CD1c-positive myeloid dendritic cell (primary cell): Measurements from ENCODE around the gene CLDN9.

ENCODE experiments used
- DNase-seq: peaks from one replicate; pipeline ENCODE4 v3.0.0-alpha.2; 2016; ENCODE audit errors: extremely low spot score

Gene CLDN9

GRCh38 chr16:3012828-3013420, at the start of gene CLDN9:
Gene CLDN9, plus strand, starts transcription at chr16:3012923. Its CDS starts 440 bp downstream, at chr16:3013363.
- no peak for DNase-seq

DNA sequence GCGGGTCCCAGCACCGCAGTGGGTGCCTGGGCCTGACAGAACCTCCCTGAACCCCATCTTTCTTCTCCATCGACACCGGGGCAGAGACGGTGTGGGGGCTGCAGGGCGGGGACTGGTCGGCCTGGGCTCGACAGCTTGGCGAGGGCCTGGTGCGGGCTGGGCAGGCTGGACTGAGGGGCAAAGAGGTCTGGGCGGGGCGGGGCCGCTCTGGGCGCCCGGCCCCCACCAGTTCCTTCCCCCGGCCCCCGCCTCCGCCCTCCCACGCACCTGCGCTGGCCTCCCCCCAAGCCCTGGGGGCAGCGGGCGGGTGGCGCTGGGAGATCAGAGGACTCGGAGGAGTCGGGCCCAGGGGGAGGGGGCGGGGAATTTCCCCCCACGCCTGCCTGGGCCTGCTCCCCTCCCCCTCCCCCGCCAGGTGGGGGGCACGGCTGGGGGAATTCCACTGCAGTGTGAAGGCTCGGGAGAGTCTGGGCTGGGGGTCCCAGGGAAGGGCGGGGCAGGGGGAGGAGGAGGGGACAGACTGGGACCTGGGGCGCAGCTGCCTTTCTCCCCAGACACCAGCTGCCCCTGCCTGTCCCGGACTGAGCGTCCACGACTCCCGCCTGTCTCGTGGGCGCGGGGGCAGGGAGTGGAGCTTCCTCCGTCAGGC, 49.5 kb upstream of the CLDN9 start:
- DNase-seq, result no peak

DNA sequence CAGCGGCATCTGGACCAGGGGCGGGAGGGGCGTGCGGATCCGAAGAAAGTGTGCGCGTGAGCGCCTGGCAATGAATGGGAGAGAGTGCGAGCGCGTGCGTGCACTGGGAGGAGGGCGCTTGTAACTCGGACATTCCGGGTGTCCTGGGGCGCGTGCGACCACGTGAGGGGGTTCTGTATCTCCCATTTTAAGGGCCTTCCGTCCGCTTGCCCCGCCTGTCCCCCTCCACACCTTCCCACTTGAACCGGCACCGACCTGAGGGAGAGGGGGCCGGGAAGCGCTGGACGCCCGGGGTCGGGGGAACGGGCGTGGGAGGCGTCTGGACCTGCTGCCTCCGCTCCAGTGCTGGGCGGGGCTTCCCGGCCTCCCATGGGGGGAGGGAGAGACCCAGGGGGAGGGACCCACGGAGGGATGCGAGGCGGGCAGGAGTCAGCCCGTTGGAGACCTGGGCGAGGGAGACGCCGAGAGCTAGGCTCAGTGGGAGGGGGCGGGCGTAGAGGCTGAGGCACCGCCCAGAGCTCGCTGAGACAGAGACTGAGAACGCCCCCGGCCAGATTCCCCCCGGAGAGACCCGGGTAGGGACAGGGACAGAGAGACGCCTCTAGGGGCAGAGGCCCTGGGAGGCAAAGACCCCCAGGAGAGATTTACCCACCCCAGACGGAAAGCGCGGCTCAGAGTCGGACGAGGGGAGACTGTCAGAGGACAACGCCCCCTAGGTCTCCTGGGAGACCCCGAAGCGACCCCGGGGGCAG, 48.8 kb upstream of the CLDN9 start, which contains the start of gene KREMEN2:
KREMEN2 (plus strand) TSS at position 553 of the 752 bp plus-strand sequence. CDS start 246 bp downstream, outside the sequence.
- peak; percentile 67 for DNase-seq

GRCh38 chr16:2964475-2965336, 48.0 kb upstream of the CLDN9 start:
- peak; percentile 29 for DNase-seq

DNA sequence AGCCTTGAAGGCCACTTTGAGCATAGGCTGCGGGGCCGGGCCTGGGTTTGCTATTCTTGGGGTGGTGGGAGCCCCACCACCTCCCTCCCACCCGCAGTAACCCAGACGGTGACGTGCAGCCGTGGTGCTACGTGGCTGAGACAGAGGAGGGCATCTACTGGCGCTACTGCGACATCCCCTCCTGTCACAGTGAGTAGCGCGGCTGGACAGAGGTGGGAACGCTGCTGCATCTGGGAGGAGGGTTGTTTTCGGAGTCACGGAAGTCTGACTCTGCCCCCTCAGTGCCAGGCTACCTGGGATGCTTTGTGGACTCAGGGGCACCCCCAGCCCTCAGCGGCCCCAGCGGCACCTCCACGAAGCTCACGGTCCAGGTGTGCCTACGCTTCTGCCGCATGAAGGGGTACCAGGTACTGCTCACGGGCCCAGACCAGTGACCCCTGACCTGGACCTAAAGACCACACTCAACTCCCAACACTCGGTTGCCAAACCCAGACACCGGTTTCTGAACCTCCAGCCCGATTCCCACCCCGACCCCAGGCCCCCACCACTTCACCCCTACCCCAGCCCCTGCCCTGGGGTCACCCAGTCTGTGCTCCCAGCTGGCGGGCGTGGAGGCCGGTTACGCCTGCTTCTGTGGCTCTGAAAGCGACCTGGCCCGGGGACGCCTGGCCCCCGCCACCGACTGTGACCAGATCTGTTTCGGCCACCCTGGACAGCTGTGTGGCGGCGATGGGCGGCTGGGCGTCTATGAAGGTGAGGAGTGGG, 46.5 kb upstream of the CLDN9 start:
- DNase-seq, result no peak

DNA sequence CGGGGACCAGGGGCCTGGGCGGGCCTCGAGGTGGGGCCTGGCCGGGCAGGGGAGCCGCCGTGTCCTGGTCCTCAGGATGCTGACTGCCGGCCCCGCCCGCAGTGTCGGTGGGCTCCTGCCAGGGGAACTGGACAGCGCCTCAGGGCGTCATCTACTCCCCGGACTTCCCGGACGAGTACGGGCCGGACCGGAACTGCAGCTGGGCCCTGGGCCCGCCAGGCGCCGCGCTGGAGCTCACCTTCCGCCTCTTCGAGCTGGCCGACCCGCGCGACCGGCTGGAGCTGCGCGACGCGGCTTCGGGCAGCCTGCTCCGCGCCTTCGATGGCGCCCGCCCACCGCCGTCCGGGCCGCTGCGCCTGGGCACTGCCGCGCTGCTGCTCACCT, 45.9 kb upstream of the CLDN9 start:
- peak; percentile 55 for DNase-seq

GRCh38 chr16:2967211-2967631, 45.5 kb upstream of the CLDN9 start:
- DNase-seq, result no peak

- no peak for DNase-seq
Observed at GRCh38 chr16:2967721-2968161, 45.0 kb upstream of the CLDN9 start.

DNA sequence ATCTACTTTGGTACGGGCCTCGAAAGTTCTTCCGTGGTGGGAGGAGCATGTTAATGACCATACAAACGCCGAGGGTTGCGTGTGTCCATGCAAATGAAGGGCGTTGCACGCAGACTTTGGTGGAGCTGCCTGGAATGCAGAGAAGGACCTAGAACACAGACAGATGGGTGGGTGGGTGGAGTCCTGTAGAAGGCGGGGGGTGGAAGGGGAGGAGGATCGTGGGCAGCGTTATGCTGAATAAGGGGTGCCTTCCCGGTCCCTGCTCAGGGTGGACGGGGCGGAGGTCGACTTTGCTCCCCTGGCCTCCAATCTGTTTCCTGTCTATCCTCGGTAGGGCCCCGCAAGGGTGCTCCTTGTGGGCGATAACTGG, 44.4 kb upstream of the CLDN9 start:
- DNase-seq, result peak; percentile 45

DNA sequence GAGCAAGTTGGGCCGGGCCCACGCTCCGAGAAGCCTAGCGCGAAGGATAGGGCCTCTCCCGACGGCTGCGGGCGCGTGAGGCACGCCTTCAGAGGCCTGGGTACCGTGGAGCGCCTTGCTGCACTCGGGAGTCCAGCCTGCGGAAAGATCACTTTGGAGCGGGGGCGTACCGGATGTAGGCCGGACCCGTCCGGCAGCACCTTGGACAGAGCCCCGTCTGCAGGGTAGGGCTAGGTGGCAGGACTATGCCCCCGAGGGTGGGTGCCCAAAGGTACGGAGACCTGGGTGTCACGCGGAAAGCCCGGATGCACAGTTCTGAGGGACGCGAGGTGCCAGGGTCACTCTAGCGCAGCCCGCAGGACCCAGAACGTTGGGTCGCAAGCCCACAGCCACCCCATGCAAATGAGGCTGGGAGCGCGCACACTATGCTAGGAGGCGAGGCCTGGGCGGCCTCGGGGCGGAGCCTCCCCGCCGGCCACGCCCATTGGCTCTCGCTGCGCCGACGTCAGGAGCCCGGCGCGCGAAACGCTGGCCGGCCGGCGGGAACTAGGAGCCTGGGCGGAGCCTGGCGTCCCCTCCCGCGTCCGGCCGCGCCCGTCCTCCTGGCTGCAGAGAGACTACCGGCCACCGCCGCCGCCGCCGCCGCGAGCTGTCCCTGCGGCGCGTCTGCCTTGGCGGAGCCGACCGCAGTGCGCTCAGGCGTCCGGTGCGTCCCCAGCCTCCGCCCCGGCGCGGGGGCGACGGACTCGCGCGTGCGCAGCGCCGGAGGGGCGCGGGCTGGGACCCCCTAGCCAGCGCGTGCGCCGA, 43.8 kb upstream of the CLDN9 start, which contains the start of gene PAQR4:
PAQR4 (plus strand) TSS at position 611 of the 807 bp plus-strand sequence. CDS start 327 bp downstream, outside the sequence.
- peak; percentile 97 for DNase-seq

GRCh38 chr16:2969545-2970521, 42.9 kb upstream of the CLDN9 start:
- peak; percentile 91 for DNase-seq

DNA sequence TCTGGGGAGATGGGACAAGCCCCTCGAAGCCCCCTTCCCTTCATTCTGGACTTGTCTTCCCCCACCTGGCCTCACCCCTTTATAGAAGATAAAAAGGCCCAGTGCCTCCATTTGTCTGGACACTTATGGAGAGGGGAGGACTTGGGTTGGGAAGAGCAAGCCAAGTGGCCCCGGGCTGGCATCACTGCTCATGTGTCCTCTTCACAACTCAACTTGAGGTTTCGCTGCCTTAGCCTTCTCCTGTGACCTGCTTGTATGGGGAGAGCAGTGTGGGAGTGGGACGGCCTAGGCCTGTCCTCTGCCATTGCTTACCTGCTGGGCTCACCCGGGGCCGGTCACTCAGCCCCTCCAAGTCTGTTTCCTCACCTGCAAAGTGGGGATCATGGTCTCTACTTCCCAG, 42.2 kb upstream of the CLDN9 start:
- no peak for DNase-seq

DNA sequence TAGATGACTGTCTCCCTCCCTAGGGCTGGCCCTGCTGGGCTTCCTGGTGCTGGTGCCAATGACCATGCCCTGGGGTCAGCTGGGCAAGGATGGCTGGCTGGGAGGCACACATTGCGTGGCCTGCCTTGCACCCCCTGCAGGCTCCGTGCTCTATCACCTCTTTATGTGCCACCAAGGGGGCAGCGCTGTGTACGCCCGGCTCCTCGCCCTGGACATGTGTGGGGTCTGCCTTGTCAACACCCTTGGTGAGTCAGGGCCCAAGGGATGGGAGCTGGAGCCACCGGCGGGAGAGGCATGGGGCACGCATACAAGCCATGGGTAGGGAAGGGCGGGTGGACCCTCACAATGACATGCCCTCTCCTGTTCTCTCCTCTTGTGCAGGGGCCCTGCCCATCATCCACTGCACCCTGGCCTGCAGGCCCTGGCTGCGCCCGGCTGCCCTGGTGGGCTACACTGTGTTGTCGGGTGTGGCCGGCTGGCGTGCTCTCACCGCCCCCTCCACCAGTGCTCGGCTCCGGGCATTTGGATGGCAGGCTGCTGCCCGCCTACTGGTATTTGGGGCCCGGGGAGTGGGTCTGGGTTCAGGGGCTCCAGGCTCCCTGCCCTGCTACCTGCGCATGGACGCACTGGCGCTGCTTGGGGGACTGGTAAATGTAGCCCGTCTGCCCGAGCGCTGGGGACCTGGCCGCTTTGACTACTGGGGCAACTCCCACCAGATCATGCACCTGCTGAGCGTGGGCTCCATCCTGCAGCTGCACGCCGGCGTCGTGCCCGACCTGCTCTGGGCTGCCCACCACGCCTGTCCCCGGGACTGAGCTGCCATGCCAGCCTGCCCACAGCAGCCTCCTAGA, 41.4 kb upstream of the CLDN9 start:
- no peak for DNase-seq

- no peak for DNase-seq
Observed at GRCh38 chr16:2971985-2972784, 40.5 kb upstream of the CLDN9 start.

GRCh38 chr16:2973093-2973492, 39.6 kb upstream of the CLDN9 start:
- no peak for DNase-seq

DNA sequence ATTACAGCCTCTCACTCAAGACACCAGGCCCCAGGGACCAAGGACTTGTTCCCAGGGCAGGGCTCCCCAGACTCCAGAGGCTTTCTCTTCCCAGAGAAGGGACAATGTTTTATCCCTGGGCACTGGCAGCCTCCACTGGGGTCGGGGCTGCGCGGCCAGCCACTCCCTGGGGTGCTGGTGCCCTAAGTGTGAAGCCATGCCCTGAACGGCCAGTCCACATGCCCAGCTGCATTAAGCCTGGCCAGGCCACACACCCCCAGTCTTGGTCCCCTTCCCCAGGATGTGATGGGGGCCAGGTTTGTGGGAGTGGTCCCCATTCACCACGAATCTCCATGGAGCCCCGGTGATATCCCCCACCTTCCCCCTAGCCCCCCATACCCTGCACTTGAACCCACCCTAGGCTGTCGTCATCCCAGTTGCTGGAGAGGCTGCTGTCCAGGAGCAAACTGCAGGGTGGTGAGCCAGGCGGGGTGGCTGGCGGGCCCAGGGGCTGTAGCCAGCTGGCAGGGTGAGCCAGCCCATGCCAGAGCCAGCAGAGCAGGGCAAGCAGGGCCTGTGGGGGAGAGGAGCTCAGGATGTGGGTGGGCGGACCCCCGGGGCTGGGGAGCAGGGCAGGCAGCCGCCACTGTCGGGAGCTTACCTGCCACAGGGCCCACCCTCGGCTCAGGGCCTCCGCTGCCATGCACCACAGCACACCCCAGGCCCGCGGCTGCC, 39.0 kb upstream of the CLDN9 start:
- DNase-seq, result no peak
